HAP-1 (cell line): ENCODE data around the gene ALDH5A1.

Experiments
- DNase-seq, 2 experiments: peaks; one replicate each; pipeline ENCODE4 v3.0.0-alpha.2; 2016 to 2020; ENCODE audit warnings: low spot score in 2 of 2
- H3K27me3 ChIP-seq: fragments of 250-450 bp; sonication (Bioruptor Pico); 2 replicates; pipeline ENCODE4 v1.5.1; 2020; ENCODE audit warnings: low read depth, mild to moderate bottlenecking, moderate library complexity
- H3K36me3 ChIP-seq: fragments of 250-450 bp; sonication (Bioruptor Pico); replicated peaks from 2 replicates; pipeline ENCODE4 v1.5.1; 2020; ENCODE audit warnings: mild to moderate bottlenecking
- H3K4me1 ChIP-seq: fragments of 250-450 bp; sonication (Bioruptor Pico); 2 replicates; pipeline ENCODE4 v1.5.1; 2020; ENCODE audit warnings: mild to moderate bottlenecking
- H3K4me3 ChIP-seq: fragments of 250-450 bp; sonication (Bioruptor Pico); 2 replicates; pipeline ENCODE4 v1.5.1; 2020; ENCODE audit warnings: mild to moderate bottlenecking, moderate library complexity
- H3K9me3 ChIP-seq: fragments of 250-450 bp; sonication (Bioruptor Pico); 2 replicates; pipeline ENCODE4 v1.5.1; 2020; ENCODE audit warnings: mild to moderate bottlenecking, moderate library complexity
- in situ Hi-C: fragments of 300-500 bp; cut with MboI; formaldehyde crosslinking; loops from 3 replicates; pipeline ENCODE4 v1.14.3; 2020; ENCODE audit warnings: low sequenced_read_pairs, inconsistent platforms, mixed read lengths

Gene ALDH5A1

DNA sequence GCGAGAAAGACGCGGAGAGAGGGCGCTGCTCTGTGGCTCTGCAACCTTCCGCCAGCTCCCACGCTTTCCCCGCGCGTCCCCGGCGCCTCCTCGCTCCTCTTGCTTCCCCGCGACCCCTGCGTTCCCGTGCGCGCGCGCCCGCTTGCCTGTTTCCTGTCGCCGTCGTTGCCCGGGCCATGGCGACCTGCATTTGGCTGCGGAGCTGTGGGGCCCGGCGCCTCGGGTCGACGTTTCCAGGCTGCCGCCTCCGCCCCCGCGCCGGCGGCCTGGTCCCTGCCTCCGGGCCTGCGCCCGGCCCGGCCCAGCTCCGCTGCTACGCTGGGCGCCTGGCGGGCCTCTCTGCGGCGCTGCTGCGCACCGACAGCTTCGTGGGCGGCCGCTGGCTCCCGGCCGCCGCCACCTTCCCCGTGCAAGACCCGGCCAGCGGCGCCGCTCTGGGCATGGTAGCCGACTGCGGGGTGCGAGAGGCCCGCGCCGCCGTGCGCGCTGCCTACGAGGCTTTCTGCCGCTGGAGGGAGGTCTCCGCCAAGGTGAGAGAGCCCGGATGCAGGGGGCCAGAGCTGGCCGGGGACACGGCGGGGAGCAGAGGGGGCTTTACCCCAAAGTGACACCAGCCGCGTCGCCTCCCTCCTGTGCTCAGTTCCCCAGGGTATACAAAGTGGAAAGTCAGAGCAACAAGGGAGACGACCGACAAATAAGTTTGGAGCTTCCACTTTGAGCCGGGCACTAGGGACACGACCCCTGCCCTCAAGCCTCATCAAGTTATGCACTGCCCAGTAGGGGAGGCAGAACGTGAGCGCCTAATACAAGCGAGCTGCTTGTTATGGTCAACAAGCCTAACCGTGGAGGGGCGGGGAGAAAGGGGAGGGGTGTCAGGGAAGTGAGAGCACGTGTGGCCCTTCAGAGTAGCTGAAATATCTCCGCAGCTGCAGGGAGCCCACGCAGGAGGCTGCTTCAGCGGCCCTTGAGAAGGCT, at the start of gene ALDH5A1:
TSS of gene ALDH5A1 (plus strand) at position 149 of the 975 bp plus-strand sequence. CDS start at position 177, 28 bp downstream.
- DNase-seq: peak; percentile 37 to 78
- H3K4me1 ChIP-seq: peaks cover 10% of the 10 kb centered on the region
- in situ Hi-C loops: no loop called here
- H3K36me3 ChIP-seq: no peaks in the 10 kb centered on the region
- no peaks in the 10 kb centered on the region for H3K27me3 ChIP-seq
- H3K4me3 ChIP-seq: peak within 1 kb of the TSS; percentile 42
- no peaks in the 10 kb centered on the region for H3K9me3 ChIP-seq

GRCh38 chr6:24445704-24446103, 49.1 kb upstream of the ALDH5A1 start:
- H3K9me3 ChIP-seq: no peaks in the 10 kb centered on the region
- no peaks in the 10 kb centered on the region for H3K36me3 ChIP-seq
- H3K4me1 ChIP-seq: no peaks in the 10 kb centered on the region
- no peak for DNase-seq
- no peak overlapping the region for H3K4me3 ChIP-seq
- no peaks in the 10 kb centered on the region for H3K27me3 ChIP-seq
- in situ Hi-C loops: no loop called here

DNA sequence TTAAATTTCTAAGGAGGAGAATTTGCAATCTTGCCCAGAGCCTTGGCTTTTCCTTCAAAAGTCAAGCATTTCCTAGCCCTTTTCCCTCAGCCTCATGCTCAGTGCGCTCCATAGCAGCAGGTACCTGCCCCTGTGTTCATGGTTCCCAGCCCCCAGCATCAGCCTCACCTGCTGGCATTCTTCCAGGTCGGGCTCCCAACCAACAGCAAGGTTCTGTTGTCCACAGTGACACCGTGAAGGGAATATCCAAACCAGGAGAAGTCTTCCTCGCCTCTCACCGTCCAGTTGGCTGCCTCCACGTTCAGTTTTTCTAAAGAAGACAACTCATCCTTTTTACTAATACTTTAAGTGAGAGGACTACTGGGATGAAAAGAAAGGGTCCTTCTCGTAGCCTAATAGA, 48.1 kb upstream of the ALDH5A1 start:
- Histone ChIP-seq H3K4me1 (no peaks in the 10 kb centered on the region), H3K27me3 (no peaks in the 10 kb centered on the region), H3K36me3 (no peaks in the 10 kb centered on the region), H3K4me3 (no peak overlapping the region), H3K9me3 (no peaks in the 10 kb centered on the region)
- in situ Hi-C loops: no loop called here
- DNase-seq: no peak

DNA sequence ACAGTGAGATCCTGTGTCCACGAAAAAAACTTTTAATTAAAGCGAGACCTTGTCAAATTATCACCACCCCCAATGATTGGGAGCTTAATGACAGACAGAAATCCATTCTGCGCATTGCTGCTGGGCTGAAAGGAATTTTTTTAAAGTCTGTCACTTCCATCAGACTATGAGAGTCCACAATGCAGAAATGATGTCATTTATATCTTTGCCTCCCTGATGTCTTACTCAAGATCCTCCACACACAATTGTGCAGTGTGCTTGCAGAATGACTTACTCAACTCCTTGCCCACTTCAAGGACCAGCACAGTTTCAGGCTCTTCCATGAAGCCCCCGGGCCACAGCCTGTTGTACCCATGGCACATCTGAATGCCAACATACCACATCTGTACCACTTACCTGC, 46.4 kb upstream of the ALDH5A1 start:
- in situ Hi-C loops: no loop called here
- Histone ChIP-seq H3K9me3 (no peaks in the 10 kb centered on the region), H3K4me3 (no peak overlapping the region), H3K4me1 (no peaks in the 10 kb centered on the region), H3K27me3 (no peaks in the 10 kb centered on the region), H3K36me3 (no peaks in the 10 kb centered on the region)
- DNase-seq: no peak

GRCh38 chr6:24448828-24449525, 45.8 kb upstream of the ALDH5A1 start:
- no peaks in the 10 kb centered on the region for H3K27me3 ChIP-seq
- DNase-seq: no peak
- no peak overlapping the region for H3K4me3 ChIP-seq
- no peaks in the 10 kb centered on the region for H3K4me1 ChIP-seq
- in situ Hi-C loops: no loop called here
- H3K9me3 ChIP-seq: no peaks in the 10 kb centered on the region
- H3K36me3 ChIP-seq: no peaks in the 10 kb centered on the region

GRCh38 chr6:24451581-24452388, 43.0 kb upstream of the ALDH5A1 start:
- in situ Hi-C loops: no loop called here
- no peaks in the 10 kb centered on the region for H3K9me3 ChIP-seq
- no peaks in the 10 kb centered on the region for H3K27me3 ChIP-seq

GRCh38 chr6:24453921-24454320, 40.8 kb upstream of the ALDH5A1 start:
- in situ Hi-C loops: no loop called here
- H3K36me3 ChIP-seq: no peaks in the 10 kb centered on the region

More at GRCh38 chr6:24451581-24452388, 43.0 kb upstream of the ALDH5A1 start:
- Histone ChIP-seq H3K4me1 (no peaks in the 10 kb centered on the region), H3K4me3 (no peak overlapping the region), H3K36me3 (no peaks in the 10 kb centered on the region)
- no peak for DNase-seq

DNA sequence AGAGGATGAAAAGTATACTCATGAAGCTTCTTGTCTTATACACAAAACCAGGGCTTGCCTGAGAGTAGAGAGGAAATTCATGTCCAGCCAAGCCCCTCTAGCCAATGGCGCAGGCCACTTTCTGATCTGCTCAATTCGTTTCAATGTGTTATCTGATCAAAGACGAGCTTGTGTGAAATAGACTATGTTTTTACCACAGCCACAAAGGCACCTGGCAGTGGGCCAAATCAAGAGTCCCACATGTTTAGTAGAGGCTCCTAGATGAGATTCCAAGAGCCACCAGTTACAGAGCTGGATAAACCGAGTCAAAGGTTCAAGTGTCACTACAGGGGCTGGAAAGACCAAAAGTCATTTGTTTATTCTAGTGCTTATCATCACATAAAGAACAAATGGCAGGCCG, 40.3 kb upstream of the ALDH5A1 start:
- in situ Hi-C loops: no loop called here
- no peaks in the 10 kb centered on the region for H3K36me3 ChIP-seq

More at GRCh38 chr6:24453921-24454320, 40.8 kb upstream of the ALDH5A1 start:
- DNase-seq: no peak
- H3K4me3 ChIP-seq: no peak overlapping the region
- no peaks in the 10 kb centered on the region for H3K27me3 ChIP-seq
- no peaks in the 10 kb centered on the region for H3K9me3 ChIP-seq
- H3K4me1 ChIP-seq: no peaks in the 10 kb centered on the region

DNA sequence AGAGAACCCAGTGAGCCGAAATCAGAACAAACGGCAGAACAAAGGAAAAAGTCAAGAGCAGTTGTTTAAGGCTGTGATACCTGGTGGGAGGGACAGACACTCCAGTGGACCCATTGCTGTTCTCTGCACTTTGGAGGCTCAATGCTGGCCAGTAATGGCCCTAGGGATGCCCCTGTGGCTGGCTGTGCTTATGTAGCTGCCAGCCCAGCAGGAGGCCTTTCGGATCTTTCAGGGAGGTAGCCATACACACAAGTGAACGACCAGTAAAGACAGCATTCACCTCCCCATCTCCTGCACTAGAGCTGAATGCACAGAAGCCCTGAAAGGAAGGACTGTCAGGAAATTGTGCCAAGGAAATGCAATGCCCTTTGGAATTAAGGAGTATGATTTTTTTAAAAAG, 39.7 kb upstream of the ALDH5A1 start:
- Histone ChIP-seq H3K4me1 (no peaks in the 10 kb centered on the region), H3K4me3 (no peak overlapping the region), H3K27me3 (no peaks in the 10 kb centered on the region), H3K9me3 (no peaks in the 10 kb centered on the region), H3K36me3 (no peaks in the 10 kb centered on the region)
- in situ Hi-C loops: no loop called here
- DNase-seq: no peak

More for the DNA sequence above, 40.3 kb upstream of the ALDH5A1 start:
- Histone ChIP-seq H3K4me3 (no peak overlapping the region), H3K4me1 (no peaks in the 10 kb centered on the region), H3K9me3 (no peaks in the 10 kb centered on the region), H3K27me3 (no peaks in the 10 kb centered on the region)
- DNase-seq: no peak

DNA sequence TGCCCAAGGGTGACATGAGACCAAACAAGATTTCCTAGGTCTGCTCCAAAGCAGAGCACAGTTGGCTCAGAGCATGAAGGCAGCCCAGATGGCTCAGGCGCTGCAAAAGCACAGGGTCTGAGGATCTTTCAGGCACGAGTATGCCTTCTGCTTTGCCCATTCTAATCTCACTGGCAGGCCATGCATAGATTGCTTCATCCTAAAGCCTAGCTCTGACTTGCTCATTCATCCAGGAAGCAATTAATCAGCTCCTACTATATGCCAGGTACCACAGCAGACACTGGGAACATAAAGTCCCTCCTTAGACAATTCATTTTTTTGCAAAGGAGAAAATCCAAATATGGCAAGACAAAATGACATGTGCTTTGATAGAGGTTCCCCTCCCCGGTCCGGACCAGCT, 36.6 kb upstream of the ALDH5A1 start:
- H3K27me3 ChIP-seq: no peaks in the 10 kb centered on the region
- H3K36me3 ChIP-seq: no peaks in the 10 kb centered on the region
- H3K9me3 ChIP-seq: no peaks in the 10 kb centered on the region
- no peak for DNase-seq
- no peaks in the 10 kb centered on the region for H3K4me1 ChIP-seq
- no peak overlapping the region for H3K4me3 ChIP-seq
- in situ Hi-C loops: no loop called here

DNA sequence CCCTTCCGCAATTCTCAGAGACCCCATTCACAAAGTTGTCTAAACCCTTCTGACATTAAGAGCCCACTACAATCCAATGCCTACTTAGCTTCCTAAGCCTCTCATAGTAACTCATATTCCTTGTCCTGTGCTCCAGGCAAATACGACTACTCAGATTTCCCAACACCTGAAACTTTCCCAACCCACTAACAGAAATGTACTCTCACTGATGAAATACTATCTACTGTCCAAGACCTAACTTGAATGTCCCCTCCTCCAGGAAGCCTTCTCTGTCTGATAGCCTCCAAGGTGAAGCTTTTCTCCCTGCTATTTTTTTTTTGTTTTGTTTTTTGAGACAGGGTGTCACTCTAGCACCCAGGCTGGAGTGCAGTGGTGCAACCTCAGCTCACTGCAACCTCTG, 35.8 kb upstream of the ALDH5A1 start:
- in situ Hi-C loops: no loop called here
- Histone ChIP-seq H3K27me3 (no peaks in the 10 kb centered on the region), H3K36me3 (no peaks in the 10 kb centered on the region), H3K4me3 (no peak overlapping the region), H3K4me1 (no peaks in the 10 kb centered on the region), H3K9me3 (no peaks in the 10 kb centered on the region)
- DNase-seq: no peak

GRCh38 chr6:24460966-24461365, 33.8 kb upstream of the ALDH5A1 start:
- in situ Hi-C loops: no loop called here

DNA sequence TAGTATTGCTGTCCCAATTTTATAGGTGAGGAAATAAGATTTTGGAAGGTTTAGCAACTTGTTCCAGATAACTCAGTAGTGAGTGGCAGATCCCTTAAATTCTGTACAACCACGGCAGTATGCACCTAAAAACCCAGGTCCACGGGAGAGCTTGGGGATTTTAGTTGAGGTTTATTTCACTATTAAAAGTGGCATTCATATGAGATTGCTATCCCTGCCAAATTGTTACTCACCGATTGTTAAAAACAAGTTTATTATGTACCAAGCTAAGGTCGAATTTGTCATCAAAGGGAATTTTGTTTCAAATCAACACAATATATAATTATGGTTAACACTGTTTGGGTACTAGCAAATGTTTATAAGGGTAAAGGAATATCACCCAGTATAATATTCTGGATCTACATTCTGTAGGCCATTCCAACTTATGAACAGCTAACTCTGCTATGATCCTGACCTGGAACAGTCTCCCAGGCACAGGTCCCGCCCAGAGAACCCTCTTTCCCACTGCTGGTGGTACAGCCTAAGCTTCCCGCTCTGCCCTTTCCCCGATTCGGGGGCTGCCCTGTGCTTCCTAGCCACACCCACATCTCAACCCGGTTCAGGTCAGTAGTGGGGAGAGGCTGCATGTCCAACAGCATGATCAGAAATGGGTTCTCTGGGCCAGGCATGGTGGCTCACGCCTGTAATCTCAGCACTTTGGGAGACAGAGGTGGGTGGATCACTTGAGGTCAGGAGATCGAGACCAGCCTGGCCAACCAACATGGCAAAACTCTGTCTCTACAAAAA, 30.3 kb upstream of the ALDH5A1 start:
- DNase-seq: no peak
- Histone ChIP-seq H3K27me3 (no peaks in the 10 kb centered on the region), H3K9me3 (no peaks in the 10 kb centered on the region), H3K36me3 (no peaks in the 10 kb centered on the region), H3K4me3 (no peak overlapping the region), H3K4me1 (no peaks in the 10 kb centered on the region)
- in situ Hi-C loops: no loop called here

More at GRCh38 chr6:24460966-24461365, 33.8 kb upstream of the ALDH5A1 start:
- no peak overlapping the region for H3K4me3 ChIP-seq
- H3K36me3 ChIP-seq: no peaks in the 10 kb centered on the region
- no peaks in the 10 kb centered on the region for H3K27me3 ChIP-seq
- H3K9me3 ChIP-seq: no peaks in the 10 kb centered on the region
- no peak for DNase-seq
- no peaks in the 10 kb centered on the region for H3K4me1 ChIP-seq
